ENCODE measurements around the gene APRT. TPM values are rescaled to one million over a fixed set of nuclear protein-coding genes. Genes with fewer than 3 reads are reported as not detected.

The APRT gene
- total and polyA plus RNA-seq, 9 of the 15 experiments (the other 6 are each of a cell fraction or from before 2014, with no cell fraction given) = 41.7 to 409 (median 146) TPM

DNA sequence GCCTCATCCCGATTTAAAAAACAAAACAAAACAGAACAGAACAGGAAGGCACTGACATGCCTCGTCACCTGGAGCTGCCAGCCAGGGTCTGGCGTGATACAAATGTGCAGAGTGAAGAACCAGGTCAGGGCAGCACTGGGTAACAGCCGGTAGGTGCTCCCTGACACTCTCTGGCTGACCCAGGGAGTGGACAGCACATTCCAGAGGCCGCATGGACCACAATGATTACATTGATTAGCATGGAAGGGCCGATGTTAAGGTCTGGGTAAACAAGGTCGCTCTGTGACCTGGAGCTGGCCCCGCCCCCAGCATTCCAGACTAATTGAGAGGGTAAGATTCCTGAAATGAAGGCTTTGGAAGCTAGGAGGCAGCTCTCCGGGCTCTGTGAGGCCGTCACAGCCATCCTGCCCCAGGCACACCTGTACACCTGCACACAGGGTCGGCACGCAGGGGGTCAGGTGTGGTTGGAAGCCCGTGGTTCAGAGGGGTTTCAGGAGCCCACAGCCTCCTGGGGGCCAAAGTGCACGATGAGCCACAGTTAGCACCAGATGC is 48.1 kb downstream of the APRT start (continued):
- TF ChIP-seq, protein P1, sequence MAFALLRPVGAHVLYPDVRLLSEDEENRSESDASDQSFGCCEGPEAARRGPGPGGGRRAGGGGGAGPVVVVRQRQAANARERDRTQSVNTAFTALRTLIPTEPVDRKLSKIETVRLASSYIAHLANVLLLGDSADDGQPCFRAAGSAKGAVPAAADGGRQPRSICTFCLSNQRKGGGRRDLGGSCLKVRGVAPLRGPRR (CRISPR knock-in tag; IDR thresholded peaks at IDR 0.05) = no peak
- peak; percentile 76 to 83; a peak in 3 of 4 replicates for TF ChIP-seq FOXK2 (conservative IDR thresholded peaks at IDR 0.05 in 1 of 2, IDR thresholded peaks at IDR 0.05 in 1 of 2; ENCODE audit: low read depth in 2 of 2)
- TF ChIP-seq EHMT2 (IDR thresholded peaks at IDR 0.05) = no peak
- TF ChIP-seq, protein P2, sequence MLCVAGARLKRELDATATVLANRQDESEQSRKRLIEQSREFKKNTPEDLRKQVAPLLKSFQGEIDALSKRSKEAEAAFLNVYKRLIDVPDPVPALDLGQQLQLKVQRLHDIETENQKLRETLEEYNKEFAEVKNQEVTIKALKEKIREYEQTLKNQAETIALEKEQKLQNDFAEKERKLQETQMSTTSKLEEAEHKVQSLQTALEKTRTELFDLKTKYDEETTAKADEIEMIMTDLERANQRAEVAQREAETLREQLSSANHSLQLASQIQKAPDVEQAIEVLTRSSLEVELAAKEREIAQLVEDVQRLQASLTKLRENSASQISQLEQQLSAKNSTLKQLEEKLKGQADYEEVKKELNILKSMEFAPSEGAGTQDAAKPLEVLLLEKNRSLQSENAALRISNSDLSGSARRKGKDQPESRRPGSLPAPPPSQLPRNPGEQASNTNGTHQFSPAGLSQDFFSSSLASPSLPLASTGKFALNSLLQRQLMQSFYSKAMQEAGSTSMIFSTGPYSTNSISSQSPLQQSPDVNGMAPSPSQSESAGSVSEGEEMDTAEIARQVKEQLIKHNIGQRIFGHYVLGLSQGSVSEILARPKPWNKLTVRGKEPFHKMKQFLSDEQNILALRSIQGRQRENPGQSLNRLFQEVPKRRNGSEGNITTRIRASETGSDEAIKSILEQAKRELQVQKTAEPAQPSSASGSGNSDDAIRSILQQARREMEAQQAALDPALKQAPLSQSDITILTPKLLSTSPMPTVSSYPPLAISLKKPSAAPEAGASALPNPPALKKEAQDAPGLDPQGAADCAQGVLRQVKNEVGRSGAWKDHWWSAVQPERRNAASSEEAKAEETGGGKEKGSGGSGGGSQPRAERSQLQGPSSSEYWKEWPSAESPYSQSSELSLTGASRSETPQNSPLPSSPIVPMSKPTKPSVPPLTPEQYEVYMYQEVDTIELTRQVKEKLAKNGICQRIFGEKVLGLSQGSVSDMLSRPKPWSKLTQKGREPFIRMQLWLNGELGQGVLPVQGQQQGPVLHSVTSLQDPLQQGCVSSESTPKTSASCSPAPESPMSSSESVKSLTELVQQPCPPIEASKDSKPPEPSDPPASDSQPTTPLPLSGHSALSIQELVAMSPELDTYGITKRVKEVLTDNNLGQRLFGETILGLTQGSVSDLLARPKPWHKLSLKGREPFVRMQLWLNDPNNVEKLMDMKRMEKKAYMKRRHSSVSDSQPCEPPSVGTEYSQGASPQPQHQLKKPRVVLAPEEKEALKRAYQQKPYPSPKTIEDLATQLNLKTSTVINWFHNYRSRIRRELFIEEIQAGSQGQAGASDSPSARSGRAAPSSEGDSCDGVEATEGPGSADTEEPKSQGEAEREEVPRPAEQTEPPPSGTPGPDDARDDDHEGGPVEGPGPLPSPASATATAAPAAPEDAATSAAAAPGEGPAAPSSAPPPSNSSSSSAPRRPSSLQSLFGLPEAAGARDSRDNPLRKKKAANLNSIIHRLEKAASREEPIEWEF (CRISPR knock-in tag; IDR thresholded peaks at IDR 0.05) = no peak
- TF ChIP-seq MAFG (tag; conservative IDR thresholded peaks at IDR 0.05) = no peak
- TF ChIP-seq NFE2L1 (tag; IDR thresholded peaks at IDR 0.05; ENCODE audit: borderline replicate concordance, low read depth) = no peak
- TF ChIP-seq, protein P3, sequence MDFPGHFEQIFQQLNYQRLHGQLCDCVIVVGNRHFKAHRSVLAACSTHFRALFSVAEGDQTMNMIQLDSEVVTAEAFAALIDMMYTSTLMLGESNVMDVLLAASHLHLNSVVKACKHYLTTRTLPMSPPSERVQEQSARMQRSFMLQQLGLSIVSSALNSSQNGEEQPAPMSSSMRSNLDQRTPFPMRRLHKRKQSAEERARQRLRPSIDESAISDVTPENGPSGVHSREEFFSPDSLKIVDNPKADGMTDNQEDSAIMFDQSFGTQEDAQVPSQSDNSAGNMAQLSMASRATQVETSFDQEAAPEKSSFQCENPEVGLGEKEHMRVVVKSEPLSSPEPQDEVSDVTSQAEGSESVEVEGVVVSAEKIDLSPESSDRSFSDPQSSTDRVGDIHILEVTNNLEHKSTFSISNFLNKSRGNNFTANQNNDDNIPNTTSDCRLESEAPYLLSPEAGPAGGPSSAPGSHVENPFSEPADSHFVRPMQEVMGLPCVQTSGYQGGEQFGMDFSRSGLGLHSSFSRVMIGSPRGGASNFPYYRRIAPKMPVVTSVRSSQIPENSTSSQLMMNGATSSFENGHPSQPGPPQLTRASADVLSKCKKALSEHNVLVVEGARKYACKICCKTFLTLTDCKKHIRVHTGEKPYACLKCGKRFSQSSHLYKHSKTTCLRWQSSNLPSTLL (IDR thresholded peaks at IDR 0.05) = no peak
- no peak for TF ChIP-seq CC2D1A (IDR thresholded peaks at IDR 0.05)
- no peak for TF ChIP-seq ZNF717 (CRISPR knock-in tag; IDR thresholded peaks at IDR 0.05)
- no peak for TF ChIP-seq EZH2 (IDR thresholded peaks at IDR 0.05; ENCODE audit: borderline replicate concordance, low read depth, low read length)
- TF ChIP-seq, protein P4, sequence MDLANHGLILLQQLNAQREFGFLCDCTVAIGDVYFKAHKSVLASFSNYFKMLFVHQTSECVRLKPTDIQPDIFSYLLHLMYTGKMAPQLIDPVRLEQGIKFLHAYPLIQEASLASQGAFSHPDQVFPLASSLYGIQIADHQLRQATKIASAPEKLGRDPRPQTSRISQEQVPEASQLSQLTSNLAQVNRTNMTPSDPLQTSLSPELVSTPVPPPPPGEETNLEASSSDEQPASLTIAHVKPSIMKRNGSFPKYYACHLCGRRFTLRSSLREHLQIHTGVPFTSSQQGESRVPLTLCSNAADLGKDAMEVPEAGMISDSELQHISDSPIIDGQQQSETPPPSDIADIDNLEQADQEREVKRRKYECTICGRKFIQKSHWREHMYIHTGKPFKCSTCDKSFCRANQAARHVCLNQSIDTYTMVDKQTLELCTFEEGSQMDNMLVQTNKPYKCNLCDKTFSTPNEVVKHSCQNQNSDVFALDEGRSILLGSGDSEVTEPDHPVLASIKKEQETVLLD (IDR thresholded peaks at IDR 0.05) = no peak
- TF ChIP-seq RBM34 (IDR thresholded peaks at IDR 0.05; ENCODE audit: borderline replicate concordance, insufficient read depth, low read length) = no peak
- no peak for TF ChIP-seq ZNF274 (IDR thresholded peaks at IDR 0.05; ENCODE audit: borderline replicate concordance, low read depth, low read length)
- no peak for TF ChIP-seq SMAD1 (IDR thresholded peaks at IDR 0.05; ENCODE audit: low read depth, low read length, partially characterized antibody)
- TF ChIP-seq NR2C1 (IDR thresholded peaks at IDR 0.05) = 0 out of 2 replicates have a peak, but pooled peaks have one; percentile 51
- peak; percentile 72 for TF ChIP-seq NR2C1 (tag; IDR thresholded peaks at IDR 0.05)
- TF ChIP-seq GABPA (tag; conservative IDR thresholded peaks at IDR 0.05; ENCODE audit: low read depth) = no peak
- TF ChIP-seq, protein P5, sequence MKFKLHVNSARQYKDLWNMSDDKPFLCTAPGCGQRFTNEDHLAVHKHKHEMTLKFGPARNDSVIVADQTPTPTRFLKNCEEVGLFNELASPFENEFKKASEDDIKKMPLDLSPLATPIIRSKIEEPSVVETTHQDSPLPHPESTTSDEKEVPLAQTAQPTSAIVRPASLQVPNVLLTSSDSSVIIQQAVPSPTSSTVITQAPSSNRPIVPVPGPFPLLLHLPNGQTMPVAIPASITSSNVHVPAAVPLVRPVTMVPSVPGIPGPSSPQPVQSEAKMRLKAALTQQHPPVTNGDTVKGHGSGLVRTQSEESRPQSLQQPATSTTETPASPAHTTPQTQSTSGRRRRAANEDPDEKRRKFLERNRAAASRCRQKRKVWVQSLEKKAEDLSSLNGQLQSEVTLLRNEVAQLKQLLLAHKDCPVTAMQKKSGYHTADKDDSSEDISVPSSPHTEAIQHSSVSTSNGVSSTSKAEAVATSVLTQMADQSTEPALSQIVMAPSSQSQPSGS (CRISPR knock-in tag; IDR thresholded peaks at IDR 0.05) = no peak
- TF ChIP-seq CBX1 (IDR thresholded peaks at IDR 0.05; ENCODE audit: low read depth) = no peak
